Sigmoid colon (tissue), 7 donors: ENCODE measurements around the gene GALNT17. TPM values are rescaled to one million over a fixed set of nuclear protein-coding genes. Genes with fewer than 3 reads are reported as not detected.

Source experiments
- DNase-seq: peaks from one replicate; pipeline ENCODE4 v3.0.0-alpha.2; 2019
- H3K27ac ChIP-seq, 4 donors: fragments of 200-600 bp; sonication (generic); one replicate each; pipeline ENCODE4 v1.5.1; 2016 to 2019; ENCODE audit warnings: mild to moderate bottlenecking in 1 of 4
- H3K27me3 ChIP-seq, 3 donors: fragments of 200-600 bp; sonication (generic); one replicate each; pipeline ENCODE4 v1.5.1; 2019; ENCODE audit warnings: mild to moderate bottlenecking in 1 of 3
- H3K36me3 ChIP-seq, 4 donors: fragments of 200-600 bp; sonication (generic); one replicate each; pipeline ENCODE4 v1.5.1; 2016 to 2019
- H3K4me1 ChIP-seq, 4 donors: fragments of 200-600 bp; sonication (generic); one replicate each; pipeline ENCODE4 v1.5.1; 2017 to 2019
- H3K4me3 ChIP-seq, 4 donors: fragments of 200-600 bp; sonication (generic); one replicate each; pipeline ENCODE4 v1.5.1; 2017 to 2019; ENCODE audit warnings: mild to moderate bottlenecking in 2 of 4, moderate library complexity in 1 of 4
- H3K9me3 ChIP-seq, 4 donors: fragments of 200-600 bp in 3 of 4; sonication (generic) in 3 of 4; one replicate each; pipeline versions ENCODE4 v1.5.1 to v1.6.1; 2013 to 2019
- CTCF ChIP-seq, 4 experiments: fragments of 450-650 bp in 3 of 4; fragments of 200-600 bp in 1 of 4; IDR thresholded peaks; one replicate each; pipeline ENCODE4 v1.5.1; 2016 to 2019; ENCODE audit warnings: antibody characterized with exemption in 4 of 4, mild to moderate bottlenecking in 3 of 4, moderate library complexity in 2 of 4
- EP300 ChIP-seq, 4 donors: sonication (generic); formaldehyde crosslinking; IDR thresholded peaks; one replicate each; pipeline ENCODE4 v1.6.1; 2017; ENCODE audit warnings: antibody characterized with exemption in 4 of 4
- POLR2A ChIP-seq, 2 donors: fragments of 450-650 bp; IDR thresholded peaks; one replicate each; pipeline ENCODE4 v1.6.1; 2016; ENCODE audit warnings: antibody characterized with exemption in 2 of 2, mild to moderate bottlenecking in 2 of 2, moderate library complexity in 2 of 2
- POLR2AphosphoS5 ChIP-seq, 4 donors: sonication (generic); formaldehyde crosslinking; IDR thresholded peaks; one replicate each; pipeline ENCODE4 v1.6.1; 2017; ENCODE audit warnings: antibody characterized with exemption in 4 of 4
- WGBS, 2 donors: extraction: QIAGEN DNeasy Blood & Tissue Kit; methylation state at CpG; one replicate each; pipeline ENCODE4 v1.1.7; 2013; 5-methylcytosine and 5-hydroxymethylcytosine counted together
- intact Hi-C: fragments of 100-400 bp; cut with DNase I; formaldehyde crosslinking; loops from one replicate; pipeline ENCODE4 v1.15.1; 2023
- polyA plus RNA-seq, 3 donors: library from polyadenylated mRNA; stranded (reverse); fragments of 200-250 nt; gene quantifications; one replicate each; pipeline ENCODE4 v1.2.3, GENCODE V29; 2013
- total RNA-seq, 4 donors: library from RNA; depleted of rRNA; stranded (reverse); fragments of >200 nt; gene quantifications; one replicate each; pipeline ENCODE4 v1.1.0, GENCODE V29; 2016
- donor health status: healthy with polysubstance abuse.
- donor health status: Bipolar disorder and iron deficiency.
- donor health status: healthy.

GALNT17 gene
- total and polyA plus RNA-seq, 7 donors = 1.8 to 45.4 (median 15.1) TPM; not detected in 1

DNA sequence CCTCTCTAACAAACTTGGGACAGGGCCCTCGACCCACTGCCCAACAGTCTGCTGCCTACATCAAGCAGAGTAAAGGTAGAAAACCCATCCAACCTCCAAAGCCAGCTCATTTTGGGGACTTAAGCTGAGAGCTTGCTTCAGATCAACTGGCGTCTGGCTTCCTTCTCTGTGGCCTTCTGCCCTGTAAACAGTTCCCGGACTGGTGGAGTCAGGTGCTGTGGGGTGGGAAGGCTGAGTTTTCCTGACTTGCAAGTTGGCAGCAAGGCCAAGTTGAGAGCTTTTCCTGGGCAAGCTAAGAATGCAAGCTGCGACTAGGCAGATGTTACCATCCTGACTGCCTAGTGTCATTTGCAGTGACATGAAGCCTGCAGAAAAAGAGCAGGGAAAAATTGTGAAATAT lies 3.7 kb downstream of the GALNT17 start:
- H3K36me3 ChIP-seq = no peaks in the 10 kb centered on the region
- 38 to 56% methylated on average over 4 of the region's 4 CpGs for WGBS, 2 donors
- H3K4me3 ChIP-seq = no peak overlapping the region
- no peak for DNase-seq
- intact Hi-C loops = no loop called here
- TF ChIP-seq POLR2AphosphoS5 (IDR thresholded peaks at IDR 0.05) (peak in 2 of 4 donors; percentile 31 to 47), CTCF (IDR thresholded peaks at IDR 0.05) (no peak)
- no peaks in the 10 kb centered on the region for H3K9me3 ChIP-seq
- H3K27me3 ChIP-seq = no peaks in the 10 kb centered on the region
- H3K4me1 ChIP-seq = peaks cover 0 to 43% (median 15%) of the 10 kb centered on the region in 4 donors
- H3K27ac ChIP-seq = peak overlapping the region in 3 of 4 donors; percentile 26 to 64 (median 40)

- WGBS, 2 donors = 94 to 96% methylated on average over 7 of the region's 7 CpGs
- no peaks in the 10 kb centered on the region for H3K36me3 ChIP-seq
- H3K4me3 ChIP-seq = no peak overlapping the region
- H3K9me3 ChIP-seq = no peaks in the 10 kb centered on the region
- intact Hi-C loops = no loop called here
- H3K27me3 ChIP-seq = no peaks in the 10 kb centered on the region
- DNase-seq = no peak
- H3K4me1 ChIP-seq = peaks cover 0 to 39% (median 11%) of the 10 kb centered on the region in 4 donors
- TF ChIP-seq CTCF (IDR thresholded peaks at IDR 0.05) (no peak), EP300 (IDR thresholded peaks at IDR 0.05) (no peak), POLR2AphosphoS5 (IDR thresholded peaks at IDR 0.05) (no peak), POLR2A (IDR thresholded peaks at IDR 0.05) (no peak)
- H3K27ac ChIP-seq = no peak overlapping the region
Observed at GRCh38 chr7:71137479-71137878, 5.5 kb downstream of the GALNT17 start.

- H3K4me3 ChIP-seq = no peak overlapping the region
- no peaks in the 10 kb centered on the region for H3K36me3 ChIP-seq
- no peaks in the 10 kb centered on the region for H3K9me3 ChIP-seq
- H3K4me1 ChIP-seq = peaks cover 0 to 15% (median 0%) of the 10 kb centered on the region in 4 donors
- H3K27me3 ChIP-seq = no peaks in the 10 kb centered on the region
- intact Hi-C loops = no loop called here
- 74 to 86% methylated on average over 4 of the region's 4 CpGs for WGBS, 2 donors
- TF ChIP-seq POLR2A (IDR thresholded peaks at IDR 0.05) = no peak
- no peak for TF ChIP-seq CTCF (IDR thresholded peaks at IDR 0.05)
- no peak for TF ChIP-seq POLR2AphosphoS5 (IDR thresholded peaks at IDR 0.05)
- no peak for TF ChIP-seq EP300 (IDR thresholded peaks at IDR 0.05)
- DNase-seq = no peak
- H3K27ac ChIP-seq = no peak overlapping the region
Observed at GRCh38 chr7:71140264-71140663, 8.3 kb downstream of the GALNT17 start.

DNA sequence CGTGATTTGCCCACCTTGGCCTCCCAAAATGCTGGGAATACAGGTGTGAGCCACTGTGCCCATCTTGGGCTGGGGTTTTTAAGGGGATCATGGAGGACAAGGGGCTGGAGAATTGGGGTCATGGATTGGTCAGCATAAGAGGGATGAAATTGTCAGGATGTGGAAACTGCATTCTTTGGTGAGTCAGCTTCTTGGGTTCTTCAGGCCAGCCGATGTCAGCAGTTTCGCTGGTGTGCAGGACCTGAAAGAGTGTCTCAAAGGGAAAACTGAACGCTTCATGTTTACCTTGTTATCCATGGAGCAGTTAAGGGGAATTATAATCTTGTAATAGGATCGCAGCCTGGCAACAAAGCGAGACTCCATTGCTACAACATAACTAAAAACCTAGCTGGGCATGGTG lies 13.0 kb downstream of the GALNT17 start:
- intact Hi-C loops = no loop called here
- Histone ChIP-seq H3K9me3 (no peaks in the 10 kb centered on the region), H3K4me1 (peaks cover 0 to 11% (median 5%) of the 10 kb centered on the region in 4 donors), H3K27me3 (no peaks in the 10 kb centered on the region), H3K36me3 (peaks cover 0 to 7% (median 0%) of the 10 kb centered on the region in 4 donors), H3K27ac (no peak overlapping the region), H3K4me3 (no peak overlapping the region)
- no peak for DNase-seq
- WGBS, 2 donors = 76 to 85% methylated on average over 6 of the region's 6 CpGs
- no peak for TF ChIP-seq EP300 (IDR thresholded peaks at IDR 0.05)
- TF ChIP-seq POLR2AphosphoS5 (IDR thresholded peaks at IDR 0.05) = no peak
- TF ChIP-seq CTCF (IDR thresholded peaks at IDR 0.05) = no peak
- TF ChIP-seq POLR2A (IDR thresholded peaks at IDR 0.05) = no peak
